COLO668 (cell line): ENCODE data around the gene SMARCD3.

Experiments
- DNase-seq: peaks from one replicate; lab custom pipeline; 2025; ENCODE audit not compliant: unreplicated experiment; lab: John Stamatoyannopoulos, UW

SMARCD3 gene

DNA sequence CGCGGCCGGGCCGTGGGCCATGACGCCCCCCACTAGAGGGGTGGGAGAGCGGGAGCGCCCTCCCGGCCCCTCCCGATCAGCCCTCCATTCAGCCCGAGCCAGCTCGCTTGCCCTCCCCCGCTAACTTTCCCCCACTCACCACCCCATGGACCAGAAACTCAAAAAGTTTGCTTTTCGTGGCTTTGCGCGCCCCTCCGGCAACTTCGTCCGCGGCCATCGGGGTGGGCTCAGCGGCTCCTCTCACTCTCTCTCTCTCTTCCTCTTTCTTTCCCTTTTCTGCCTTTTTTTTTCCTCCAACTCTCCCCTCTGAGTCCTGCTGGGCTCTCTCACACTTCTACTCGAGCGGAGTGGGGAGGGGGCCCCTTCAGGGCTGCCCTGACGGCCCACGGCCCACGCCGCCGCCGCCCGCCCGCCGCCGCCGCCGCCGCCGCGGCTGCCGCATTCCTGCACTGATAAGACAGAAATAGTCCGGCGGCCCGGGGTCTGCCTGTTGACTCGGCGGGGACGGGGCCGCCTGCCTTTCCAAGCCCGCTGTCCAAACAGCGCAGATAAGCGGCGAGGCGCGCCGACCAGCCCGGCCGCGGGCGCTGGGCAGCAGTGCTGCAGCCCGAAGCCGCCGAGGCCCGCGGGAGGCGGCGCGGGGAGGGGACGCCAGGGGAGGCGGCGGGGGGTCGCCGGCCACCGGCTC, at the start of gene SMARCD3:
Gene SMARCD3, minus strand, starts transcription at position 349 of the 688 bp plus-strand sequence. Its CDS starts 132 bp downstream, at position 217.
- DNase-seq = peak; percentile 60

DNA sequence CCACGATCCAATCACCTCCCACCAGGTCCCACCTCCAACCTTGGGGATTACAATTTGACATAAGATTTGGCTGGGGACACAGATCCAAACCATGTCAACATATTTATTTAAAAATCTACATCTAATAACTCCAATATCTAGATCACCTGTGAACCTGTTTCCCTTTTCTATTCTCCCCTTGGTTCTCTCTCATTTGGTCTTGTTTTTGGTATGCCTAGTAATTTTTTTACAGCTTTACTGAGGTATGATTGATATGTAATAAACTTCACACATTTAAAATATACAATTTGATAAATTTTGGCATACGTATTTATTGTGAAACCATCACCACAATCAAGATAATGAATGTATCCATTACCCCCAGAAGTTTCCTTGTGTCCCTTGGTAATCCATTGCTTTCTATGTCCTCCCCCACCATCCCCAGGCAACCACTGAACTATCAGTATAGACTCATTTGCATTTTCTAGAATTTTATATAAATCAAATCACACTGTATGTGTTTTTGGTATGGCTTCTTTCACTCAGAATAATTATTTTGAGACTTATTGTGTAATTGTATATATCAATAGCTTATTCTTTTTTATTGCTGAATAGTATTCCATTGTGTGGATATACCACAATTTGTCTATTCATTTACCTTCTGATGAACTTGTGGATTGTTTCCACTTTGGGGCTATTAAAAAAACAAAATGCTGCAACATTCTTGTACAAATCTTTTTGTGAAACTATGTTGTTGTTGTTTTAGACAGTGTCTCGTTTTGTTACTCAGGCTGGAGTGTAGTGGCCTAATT, 47.9 kb upstream of the SMARCD3 start:
- DNase-seq = no peak

DNA sequence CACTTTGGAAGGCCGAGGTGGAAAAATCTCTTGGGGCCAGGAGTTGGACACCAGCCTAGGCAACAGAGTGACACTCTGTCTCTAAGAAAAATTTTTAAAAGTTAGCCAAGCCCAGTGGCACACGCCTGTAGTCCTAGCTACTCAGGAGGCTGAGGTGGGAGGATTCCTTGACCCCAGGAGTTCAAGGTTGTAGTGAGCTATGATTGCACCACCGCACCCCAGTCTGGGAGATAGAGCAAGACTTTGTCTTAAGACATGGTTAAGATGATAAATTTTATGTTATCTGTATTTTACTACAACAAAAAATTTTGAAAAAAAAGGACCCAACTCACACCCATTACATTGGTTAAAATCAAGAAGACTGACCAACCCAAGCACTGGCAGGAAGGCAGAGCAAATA, 44.4 kb upstream of the SMARCD3 start:
- DNase-seq = no peak

DNA sequence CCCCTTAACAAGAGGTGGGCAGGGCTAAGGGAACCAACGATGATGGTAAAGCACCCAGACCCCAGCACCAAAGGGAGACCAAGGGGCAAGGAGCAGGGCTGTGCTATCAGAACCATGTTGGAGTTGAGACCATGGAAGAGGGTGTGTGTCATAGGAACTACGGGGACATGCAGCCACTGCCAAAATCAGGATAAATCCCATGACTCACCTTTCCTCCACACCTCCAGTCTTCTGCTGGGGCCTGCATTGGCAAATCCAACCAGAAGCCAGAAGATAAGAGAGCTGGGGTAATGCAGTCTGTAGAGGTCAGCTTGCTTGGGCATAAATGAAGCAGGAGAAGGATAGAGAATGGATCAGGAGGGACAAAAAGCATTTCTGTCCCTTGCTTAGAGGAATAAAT, 42.7 kb upstream of the SMARCD3 start:
- no peak for DNase-seq

DNA sequence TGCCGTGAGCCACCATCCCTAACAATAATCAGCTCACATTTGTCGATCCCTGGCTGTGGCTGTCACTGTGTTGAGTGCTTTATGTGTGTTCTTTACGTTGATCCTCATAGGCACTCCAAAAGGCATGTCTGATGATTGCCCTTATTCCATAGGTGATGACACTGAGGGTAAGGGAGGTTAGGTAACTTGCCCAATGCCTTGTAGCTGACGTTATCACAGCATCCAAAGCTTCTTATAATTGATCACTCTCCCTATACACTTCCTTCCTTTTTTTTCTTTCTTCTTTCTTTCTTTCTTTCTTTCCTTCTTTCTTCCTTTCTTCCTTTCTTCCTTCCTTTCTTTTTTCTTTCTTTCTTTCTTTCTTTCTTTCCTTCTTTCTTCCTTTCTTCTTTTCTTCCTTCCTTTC, 41.9 kb upstream of the SMARCD3 start:
- no peak for DNase-seq

DNA sequence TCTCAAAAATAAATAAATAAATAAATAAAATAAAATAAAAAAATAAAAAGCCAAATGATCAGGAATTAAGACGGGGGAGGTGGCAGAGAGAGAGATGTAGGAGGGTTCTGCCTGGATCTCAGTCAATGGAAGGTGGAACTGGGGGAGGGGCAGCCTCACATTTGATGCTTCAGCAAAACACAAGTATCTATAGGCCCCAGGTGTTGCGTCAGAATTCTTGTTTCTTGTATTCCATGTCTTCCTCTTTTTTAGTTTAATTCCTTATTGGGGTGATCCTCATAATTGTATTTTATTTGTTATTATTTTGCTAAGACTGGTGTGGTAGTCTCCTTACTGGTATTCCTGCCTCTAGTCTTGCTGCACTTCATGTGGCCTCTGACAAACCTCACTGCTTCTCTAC, 41.4 kb upstream of the SMARCD3 start:
- no peak for DNase-seq

DNA sequence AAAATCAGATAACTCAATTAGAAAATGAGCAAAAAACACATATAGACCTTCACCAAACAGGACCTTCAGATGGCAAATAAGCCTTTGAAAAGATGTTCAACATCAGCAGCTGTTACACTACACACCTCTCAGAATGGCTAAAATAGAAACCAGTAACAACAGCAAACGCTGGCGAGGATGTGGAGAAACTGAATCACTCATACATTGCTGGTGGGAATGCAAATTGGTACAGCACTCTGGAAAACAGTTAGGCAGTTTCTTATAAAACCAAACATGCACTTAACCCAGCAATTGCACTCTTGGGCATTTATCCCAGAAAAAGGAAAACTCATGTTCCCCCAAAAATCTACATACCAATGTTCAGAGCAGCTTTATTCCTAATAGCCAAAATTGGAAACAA, 37.7 kb upstream of the SMARCD3 start:
- no peak for DNase-seq

DNA sequence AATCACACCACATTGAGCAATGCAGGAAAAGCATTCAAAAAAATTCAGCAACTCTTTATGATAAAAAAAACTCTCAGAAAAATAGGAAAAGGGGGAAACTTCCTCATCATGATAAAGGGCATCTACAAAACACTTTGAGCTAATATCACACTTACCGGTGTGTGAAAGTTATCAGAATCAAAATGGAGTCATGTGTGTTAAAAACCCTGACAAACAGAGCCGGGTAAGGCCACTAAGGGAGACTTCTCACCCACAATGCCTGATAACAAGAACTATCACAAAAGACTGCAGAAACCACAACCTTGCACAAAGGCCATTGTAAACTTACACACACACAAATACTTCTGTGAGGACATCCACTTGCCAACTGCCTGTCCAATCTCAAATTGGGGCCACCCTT, 34.8 kb upstream of the SMARCD3 start:
- DNase-seq = no peak

DNA sequence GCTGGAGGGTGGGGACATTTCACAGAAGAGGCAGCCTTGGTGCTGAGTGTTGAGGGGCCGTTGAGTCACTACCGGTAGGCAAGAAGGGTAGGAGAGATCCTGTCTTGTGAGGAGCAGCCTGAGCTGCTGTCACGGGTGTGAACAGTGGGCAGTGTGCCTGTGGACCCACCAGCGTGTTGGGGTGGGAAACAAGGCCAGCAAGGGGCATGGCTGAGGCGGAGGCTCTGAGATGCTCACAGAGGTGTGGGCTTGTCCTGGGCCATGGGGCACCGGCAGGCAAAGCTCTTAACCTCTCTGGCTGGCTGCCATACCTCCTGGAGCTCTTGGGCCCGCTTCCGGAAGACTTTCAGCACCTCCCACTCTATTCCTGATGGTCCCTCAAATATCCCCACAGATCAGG, 33.6 kb upstream of the SMARCD3 start:
- DNase-seq = no peak

DNA sequence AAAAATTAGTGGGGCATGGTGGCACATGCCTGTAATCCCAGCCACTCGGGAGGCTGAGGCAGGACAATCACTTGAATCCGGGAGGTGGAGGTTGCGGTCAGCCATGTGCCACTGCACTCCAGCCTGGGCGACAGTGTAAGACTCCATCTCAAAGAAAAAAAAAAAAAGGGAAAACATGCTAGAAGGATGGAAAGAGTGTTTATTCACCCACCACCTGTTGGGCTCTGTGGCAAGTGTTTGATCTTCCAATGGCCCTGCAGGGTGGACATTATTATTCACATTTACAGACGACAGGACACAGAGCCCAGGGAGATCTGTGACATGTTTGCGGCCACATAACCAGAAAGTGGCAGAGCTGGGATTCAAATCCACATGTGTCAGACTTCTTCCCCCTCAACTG, 33.2 kb upstream of the SMARCD3 start:
- no peak for DNase-seq

DNA sequence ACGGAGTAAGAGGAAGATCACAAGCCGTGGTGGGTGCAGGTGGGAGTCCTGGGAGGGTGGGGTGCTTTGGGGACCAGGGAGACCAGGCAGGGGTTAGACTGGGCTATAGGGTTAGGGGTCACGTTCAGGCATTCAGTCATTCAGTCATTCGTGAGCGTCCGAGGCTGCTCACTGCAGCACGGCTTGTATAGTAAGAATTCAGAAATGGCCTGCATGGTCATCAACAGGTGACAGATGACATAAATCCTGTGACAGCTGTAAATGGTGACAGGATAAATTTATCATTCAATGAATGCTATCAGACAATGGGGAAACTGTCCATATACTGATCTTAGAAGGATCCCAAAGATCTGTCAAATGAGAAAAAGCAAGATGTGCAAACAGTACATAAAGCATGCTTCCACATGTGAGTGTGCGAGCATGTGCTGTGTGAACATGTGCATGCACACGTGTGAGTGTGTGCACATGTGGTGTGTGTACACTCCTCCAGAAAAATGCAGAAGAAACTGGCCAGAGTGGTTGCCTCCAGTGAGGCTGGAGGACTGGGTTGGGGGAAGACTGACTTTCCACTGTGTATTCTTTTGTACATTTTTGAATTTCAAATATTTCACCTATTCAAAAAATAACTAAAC, 32.0 kb upstream of the SMARCD3 start:
- DNase-seq = no peak

DNA sequence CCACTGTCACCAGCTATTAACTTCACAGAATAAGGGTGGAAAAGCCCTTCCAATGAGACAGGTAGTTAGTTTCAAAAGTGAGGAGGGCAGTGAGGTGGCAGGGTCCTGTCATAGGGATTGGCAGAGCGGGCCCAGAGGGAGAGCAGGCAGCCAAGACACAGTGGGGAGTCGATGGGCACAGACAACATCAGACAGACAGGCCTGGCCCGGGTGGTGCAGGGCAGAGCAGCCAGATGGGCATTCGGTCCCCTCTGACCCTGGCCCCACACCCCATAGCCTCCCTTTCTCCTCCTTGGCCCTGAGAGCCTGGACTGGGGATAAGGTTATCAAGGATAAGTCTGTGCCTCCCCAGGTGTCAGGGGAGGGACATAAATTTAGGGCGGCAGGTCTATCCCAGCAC, 31.4 kb upstream of the SMARCD3 start:
- no peak for DNase-seq

DNA sequence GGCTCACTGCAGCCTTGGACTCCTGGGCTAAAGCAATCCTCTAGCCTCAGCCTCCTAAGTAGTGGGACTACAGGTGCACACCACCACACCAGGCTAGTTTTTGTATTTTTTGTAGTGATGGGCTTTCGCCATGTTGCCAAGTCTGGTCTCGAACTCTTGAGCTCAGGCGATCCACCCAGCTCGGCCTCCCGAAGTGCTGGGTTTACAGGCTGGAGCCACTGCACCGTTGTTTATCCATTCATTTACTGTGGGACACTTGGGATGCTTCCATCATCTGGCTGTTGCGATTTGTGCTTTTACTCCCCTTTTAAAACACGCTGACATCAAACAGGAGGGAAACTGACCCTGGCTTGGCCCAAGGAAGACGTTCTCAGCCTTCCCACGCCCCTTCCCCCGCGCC, 30.5 kb upstream of the SMARCD3 start:
- no peak for DNase-seq

DNA sequence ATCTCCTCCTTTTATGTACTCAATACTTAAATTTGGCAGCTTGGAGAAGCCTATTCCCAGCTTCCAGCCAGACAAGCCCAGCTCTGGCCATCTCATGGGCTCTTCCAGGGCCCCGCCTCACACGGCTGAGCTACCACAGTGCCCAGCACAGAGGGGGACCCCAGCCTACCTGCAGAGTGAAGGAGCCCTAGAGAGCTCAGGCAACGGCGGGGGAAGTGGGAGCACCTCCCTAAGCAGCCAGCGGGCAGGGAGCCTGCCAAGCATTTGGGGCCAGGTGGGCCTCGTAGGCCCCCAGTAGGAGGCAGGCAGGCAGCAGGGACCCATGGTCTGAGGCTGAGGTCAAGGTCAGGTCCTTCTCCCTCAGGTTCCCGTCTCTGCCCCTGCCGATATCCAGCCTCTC, 29.1 kb upstream of the SMARCD3 start:
- DNase-seq = no peak

DNA sequence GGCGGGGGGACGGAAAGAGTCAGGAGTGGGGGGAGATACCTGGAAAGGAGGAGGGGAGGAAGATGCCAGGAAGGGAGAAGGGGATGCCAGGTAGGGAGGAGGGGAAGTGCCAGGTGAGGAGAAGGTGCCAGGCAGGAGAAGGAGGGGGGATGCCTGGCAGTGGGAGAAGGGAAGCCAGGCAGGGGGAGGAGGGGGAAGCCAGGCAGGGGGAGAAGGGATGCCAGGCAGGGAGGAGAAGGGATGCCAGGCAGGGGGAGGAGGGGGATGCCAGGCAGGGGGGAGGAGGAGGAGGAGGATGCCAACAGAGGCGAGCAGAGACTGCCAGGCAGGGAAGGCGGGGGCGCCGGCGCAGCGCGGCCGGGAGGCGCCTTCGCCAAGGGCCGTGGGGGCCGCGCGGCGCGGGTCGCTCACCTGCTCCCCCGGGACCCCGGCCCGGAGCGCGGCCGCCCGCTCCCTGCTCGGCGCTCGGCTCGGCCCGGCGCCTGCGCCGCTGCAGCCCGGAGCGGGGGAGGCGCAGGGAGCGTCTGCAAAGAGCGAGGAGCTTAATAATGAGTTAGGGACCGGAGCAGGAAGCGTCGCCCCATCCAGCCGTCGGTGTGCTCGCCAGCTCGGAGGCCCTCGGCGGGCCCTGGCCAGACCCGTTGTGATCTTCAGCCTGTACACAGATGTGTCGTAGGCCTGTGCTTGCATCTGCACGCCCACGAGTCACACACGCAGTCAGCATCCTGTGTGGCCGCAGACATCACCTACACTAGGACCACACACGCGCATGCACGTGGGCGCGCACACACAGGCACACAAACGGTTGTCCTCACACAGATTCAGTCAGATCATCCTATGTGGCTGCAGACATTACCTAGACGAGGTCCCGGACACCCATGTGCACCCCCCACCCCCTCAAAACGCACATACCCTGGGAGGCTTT, 28.4 kb upstream of the SMARCD3 start:
- peak; percentile 55 for DNase-seq

DNA sequence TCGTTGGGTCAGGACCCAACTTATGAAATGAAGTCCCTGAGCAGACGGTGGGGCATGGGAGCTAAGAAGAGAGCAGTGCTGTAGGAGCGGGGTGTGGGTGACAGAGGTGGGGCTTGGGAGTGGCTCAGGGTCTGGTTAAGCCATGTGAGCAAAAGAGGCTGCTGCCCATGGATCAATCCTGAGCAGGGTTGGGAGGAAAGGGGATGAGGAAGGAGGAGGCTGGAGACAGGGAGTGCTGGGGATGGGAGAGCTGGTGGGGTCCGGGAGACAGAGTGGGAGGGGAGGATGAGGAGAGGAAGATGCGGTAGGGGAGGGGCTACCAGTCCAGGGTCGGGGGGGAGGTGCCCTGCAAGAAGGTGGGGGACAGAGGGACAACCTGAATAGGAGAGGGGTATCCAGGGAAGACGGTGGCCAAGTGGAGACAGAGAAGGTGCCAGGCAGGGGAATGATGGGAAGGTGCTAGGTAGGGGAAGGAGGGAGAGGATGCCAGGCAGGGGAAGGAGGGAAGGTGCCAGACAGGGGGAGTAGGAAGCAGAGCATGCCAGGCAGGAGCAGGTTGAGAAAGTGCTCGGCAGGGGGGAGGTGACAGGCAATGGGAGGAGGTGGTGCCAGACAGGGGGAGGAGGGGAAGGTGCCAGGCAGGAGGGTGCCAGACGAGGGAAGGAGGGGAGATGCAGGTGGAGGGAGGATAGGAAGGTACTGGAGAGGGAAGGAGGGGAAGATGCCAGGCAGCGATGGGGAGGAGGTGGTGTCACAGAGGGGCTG, 27.5 kb upstream of the SMARCD3 start:
- DNase-seq = no peak

DNA sequence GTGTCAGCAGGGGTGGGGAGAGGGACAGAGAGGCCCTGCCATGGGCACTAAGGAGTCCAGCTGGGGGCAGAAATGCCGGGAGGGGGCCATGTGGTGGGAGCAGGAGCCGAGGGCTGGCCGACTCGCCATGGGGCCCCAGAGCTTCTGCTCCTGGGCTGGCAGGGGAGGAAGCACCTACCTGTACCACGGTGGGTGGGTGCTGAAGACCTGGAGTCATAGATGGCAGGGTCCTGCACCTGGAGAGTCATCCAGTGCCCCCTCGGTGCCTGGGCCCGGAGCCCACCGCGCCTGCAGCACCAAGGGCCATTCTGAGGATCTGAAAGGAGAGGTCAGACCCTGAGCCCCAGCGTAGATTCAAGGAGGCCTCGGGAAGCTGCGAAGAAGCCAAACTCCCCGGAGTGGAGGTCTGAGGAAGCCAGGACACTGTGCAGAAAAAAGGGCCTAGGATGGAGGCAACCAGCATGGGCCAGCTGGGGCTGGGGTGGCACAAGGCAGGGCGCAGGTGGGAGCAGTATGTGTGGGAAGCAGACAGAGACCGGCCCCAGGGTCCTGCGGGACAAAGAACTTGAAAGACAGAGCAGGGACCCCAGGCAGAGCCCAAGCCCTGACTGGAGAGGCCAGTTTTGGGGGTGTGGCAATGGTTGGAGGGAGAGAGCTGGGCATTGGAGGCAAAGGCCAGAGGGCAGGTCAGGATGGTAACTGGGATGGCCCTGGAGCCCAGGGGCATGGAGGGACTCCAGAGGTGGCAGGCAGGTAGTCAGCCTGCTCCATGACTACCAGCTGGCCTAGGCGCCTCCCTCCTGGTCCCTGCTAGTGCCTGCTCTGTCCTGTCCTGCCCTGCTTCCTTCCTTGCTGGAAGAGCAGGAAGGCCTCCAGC, 26.7 kb upstream of the SMARCD3 start:
- DNase-seq = no peak

DNA sequence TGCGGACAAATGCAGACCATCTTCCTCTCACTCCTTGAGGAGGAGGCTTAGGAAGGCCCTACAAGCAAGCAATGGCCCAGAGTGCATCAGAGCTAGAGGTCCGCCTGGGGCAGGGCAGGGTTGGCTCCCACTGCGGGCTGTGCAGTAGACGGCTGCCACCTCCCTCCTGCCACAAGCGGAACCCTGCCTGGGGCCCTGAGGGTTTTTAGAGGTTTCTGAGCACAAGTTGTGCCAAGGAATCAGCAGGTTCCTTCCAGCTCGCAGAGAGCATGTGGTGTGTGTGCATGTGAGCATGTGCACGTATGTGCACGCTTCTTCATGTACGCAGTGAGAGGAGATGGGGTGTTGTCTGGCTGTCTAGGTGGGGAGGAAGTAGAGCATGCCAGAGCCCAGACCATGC, 25.9 kb upstream of the SMARCD3 start:
- DNase-seq = no peak

DNA sequence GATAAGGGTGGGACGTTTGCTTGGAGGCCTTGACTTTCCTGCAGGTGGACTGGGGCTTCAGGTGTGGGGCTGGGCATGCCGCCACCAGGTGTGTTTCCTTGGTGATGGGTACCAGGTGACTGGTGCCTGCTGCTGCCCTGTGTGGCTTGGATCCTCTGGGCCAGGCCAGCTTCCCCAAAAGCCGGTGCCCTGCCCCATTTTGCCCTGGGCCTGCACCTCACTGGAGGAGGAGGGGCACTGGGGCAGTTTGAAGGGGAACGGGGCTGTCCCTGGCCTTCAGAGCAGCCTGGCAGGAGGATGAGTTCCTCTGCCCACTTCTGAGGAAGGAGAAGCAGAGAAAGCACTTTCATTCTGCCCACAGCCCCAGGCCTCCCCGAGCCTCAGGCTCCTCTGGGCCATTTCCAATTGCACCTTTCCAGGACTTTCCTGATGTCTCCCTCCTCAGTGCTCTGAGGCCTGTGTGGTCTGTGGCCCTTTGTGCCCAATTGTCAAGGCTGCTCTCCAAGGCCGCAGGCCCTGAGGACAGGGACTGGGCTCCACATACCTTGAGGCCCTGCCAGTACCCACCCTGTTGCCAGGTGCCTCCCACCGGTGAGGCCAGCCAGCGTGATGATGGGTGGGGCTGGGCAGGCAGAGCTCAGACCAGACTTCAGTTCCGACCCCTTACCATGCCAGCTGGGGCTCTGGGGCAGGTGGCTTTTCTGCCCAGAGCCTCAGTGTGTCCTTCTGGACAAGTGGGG, 25.3 kb upstream of the SMARCD3 start:
- no peak for DNase-seq
